GM19452 (cell line): ENCODE data around the gene SLC5A12.
"Not testable (repeated sequence)": the region's sequence is repeated elsewhere in the genome, so short reads cannot be mapped to it uniquely, and the experiment has no call there.

Source experiments
- ATAC-seq: cut with Tn5 transposase; IDR thresholded peaks from one replicate; pipeline ENCODE4 v1.9.1; 2021; ENCODE audit not compliant: unreplicated experiment

SLC5A12 gene

DNA sequence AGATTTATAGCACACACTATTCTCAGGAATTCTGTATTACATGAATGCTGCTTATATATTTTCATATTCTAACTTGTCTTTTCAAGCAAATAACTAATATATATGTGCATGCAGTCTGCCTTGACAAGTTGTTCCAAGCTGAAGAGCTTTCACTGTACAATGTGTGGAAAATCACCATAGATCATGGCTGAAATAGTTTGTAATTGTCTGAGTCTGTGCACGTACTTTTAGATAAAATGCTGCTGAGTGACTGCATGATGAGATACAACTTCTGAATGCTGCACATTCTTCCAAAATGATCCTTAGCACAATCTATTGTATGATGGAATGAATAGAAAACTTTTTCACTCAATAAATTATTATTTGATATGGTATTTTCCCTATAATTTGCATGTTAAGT is 58.9 kb downstream of the SLC5A12 start:
- ATAC-seq: no peak

DNA sequence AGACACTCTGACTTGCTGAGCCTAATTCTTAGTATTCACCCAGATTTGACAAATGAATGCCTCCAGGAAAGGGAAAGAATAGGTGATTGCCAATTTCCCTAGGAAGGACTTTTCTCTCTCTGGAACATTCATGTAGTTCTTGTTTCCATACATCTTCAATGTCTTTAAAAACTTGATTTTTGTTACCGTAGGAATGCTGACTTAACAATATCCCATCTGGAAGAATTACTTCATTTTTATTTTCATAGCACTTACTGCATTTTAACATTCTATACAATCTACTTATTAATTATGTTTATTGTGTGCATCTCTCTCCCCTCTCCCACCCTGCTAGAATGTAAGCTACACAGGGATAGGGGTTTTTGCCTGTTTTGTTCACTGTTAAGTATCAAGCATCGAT is 66.6 kb downstream of the SLC5A12 start:
- ATAC-seq: no peak

DNA sequence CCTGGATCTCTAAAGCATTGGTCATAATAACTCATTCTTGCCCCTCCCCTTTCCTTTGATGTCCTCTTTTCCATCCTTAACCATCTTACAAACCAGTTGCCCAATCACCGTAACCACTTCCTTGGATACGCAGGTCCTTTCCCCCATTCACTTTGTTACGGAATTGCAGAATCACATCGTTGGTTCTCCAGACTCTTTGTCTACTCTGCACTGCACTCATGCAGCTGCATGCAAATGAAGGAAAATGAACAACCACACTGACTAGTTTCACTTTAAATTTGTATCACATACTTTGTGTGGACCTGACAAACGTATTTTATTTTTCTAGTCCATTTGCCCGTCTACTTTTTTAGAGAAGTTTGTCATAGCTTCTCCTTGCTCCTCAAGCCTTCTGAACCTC is 69.9 kb downstream of the SLC5A12 start:
- no peak for ATAC-seq

DNA sequence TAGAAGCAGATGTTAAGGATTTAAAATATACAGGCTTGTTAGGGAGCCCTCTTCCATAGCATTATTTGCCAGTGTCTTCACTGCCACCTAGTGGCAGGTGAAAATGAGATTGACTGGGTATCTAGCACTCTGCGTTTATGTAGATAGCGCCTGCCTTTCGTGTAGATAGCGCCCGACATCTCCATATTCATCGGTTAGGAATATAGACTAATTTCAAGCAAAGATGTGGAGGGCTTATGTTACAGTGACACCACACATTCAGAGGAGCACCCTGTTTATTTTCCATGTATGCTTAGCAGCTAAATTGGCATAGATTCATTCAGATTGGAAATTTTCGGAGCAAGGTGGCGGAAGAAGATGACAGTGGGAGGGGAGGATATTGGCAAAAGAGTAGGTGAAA is 72.0 kb downstream of the SLC5A12 start:
- ATAC-seq: peak; percentile 80

DNA sequence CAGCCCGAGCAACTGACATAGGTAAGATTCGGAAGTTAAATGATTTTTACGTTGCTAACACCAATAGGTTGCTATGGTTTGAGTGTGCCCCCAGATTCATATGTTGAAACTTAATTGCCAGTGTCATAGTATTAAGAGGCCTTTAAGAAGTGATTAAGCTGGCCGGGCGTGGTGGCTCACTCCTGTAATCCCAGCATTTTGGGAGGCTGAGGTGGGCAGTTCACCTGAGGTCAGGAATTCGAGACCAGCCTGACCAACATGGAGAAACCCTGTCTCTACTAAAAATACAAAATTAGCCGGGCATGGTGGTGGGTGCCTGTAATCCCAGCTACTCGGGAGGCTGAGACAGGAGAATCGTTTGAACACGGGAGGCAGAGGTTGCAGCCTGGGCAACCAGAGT is 78.5 kb downstream of the SLC5A12 start:
- ATAC-seq: not testable (repeated sequence)

DNA sequence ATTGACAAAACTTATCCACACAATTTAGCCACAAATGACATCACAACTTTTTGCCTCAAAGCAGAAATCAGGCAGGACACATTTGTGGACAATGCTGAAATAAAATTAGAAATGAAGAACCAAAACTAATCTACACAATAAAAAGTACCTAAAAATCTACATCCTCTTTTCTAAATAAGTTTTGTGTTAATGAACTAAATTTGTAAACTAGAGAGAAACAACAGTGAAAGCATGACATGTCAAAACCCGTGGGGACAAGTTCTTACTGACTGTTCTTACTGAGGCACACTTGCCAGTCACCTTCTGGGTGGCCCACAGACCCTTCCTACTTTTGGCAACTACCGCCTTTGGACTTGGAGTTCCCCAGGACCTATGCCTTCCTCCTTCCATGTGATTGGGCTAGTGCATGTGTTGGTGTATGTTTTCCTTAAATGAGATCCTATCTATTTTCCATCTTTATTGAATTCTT is 89.1 kb downstream of the SLC5A12 start:
- no peak for ATAC-seq

DNA sequence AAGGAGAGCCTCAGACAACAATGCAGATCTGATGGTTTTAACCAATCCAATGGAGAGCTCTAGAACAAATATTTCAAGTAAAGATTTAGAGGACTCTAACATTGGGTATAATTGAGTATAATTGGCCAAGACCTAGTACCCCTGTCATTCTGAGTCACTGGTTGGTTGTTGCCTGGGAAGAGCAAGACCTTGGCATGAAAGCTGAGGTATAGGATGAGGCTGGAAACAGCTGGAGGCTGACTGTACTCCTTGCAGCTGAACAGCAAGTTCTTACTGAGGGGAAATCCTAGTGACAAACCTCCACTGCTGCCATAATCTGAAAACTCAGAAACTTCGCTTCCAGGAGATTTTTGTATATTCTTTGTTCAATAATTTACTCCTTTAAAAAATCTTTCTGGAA is 95.5 kb downstream of the SLC5A12 start:
- no peak for ATAC-seq

DNA sequence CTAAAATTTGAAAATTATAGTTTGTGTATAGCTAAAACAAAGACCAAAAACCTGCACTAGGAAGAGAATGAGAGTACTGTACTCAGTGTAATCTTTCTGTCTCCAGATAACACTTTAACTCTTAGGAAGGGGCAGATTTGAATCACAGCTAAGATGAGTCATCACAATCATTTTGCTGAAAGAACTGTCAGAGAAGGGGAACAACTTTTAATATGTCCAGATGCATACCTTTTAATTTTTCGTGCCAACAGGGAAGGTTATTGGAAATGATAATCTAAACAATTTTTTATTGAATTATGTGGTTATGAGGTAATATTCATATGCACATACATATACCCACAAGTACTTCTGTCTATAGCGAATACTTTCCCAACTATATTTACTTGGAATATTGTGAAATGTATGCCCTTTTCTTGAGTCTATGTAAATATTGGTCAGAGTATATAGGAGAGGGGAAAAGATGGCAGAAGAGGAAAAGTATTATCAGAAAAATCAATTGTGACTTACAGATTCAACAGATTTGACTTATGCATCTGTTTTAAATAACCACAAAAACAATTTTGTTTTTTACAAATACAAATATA is 98.7 kb downstream of the SLC5A12 start:
- ATAC-seq: no peak

DNA sequence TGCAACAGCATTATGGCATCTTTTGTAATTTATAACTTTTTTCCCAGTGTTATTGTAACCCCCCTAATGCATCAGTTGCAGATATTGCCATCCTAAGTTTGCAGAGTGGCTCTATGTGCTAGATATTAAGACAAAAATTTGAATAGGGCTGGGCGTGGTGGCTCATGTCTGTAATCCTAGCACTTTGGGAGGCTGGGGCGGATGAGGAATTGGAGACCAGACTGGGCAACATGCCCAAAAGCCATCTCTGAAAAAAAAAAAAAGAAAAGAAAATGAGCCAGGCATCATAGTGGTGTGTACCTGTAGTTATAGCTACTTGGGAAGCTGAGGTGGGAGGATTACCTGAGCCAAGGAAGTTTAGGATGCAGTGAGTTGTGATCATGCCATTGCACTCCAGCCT is 99.7 kb downstream of the SLC5A12 start:
- no peak for ATAC-seq

DNA sequence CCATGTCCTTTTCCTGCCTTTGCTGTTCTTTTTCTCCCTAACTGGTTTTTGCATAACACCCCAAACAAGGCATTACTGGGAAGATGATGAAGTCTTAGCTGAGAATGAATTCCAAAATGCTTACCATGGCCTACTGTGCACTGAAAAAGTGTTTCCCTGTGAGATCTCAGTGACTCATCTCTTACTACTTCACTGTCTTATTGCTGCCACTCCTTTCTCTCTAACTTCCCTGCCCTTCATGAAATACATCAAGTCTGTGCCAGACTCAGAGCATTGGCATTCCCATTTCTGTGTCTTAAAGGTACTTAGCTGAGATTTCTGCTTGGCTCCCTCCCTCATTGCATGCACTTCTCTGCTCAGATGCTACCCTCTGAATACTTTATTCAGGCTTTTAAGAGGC is 100.7 kb downstream of the SLC5A12 start:
- no peak for ATAC-seq

DNA sequence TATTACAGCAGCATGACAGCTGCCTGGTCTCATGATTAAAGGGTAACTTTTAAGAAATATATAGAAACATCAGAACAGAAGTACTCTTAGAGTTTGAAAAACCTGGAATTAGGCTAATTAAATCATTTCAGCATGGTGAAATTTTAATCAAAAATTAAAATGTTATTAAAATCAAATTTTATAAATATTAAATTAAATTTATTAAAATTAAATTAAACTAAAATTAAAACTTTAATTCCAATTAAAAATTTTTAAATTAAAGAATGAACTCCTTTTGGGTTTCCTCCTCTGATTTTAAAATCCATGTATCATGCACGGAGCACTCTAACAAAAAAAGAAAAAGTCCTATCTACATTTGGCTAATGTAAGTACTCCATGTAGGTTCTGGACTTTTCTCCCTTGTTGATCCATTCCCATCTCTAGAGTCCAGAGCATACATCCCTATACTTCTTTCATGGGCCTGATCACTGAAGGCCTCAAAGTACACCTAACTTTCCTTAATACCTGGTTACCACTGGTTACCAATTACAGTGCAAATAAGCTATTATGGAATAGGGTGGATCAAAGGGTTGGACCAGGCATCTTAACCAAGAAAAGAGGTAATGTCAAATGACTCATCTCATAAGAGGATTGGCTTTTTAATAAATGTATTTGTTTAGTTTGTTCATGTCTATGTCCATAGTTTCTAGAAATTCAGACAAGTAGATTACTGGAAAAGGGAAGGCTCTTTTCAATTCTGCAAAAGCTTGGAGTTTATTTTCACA is 101.4 kb downstream of the SLC5A12 start:
- ATAC-seq: no peak

DNA sequence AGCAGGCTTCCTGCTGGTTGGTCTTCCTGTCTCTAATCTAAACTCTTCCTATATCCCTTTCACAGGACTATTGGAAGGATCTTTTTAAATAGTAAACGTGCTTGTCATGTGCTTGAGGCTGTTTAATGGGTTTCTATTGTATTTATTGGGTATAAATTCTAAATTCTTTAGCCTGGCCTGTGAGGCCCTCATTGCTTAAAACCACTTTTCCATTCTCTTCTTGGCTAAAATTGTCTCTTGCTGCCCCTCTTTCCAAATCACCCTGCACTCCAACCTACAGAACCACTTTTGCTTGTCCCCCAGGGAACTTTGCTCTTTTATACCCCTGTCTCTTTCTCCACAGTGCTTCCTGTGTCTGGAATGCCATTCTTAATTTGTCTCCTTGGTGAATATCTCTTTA is 103.4 kb downstream of the SLC5A12 start:
- no peak for ATAC-seq
